ENCODE measurements around the gene PARS2. TPM values are rescaled to one million over a fixed set of nuclear protein-coding genes. Genes with fewer than 3 reads are reported as not detected.
"Not testable (repeated sequence)": the region's sequence is repeated elsewhere in the genome, so short reads cannot be mapped to it uniquely, and the experiment has no call there.

PARS2 gene
- total RNA-seq, 2 experiments from 2014 or later: 4.2 TPM

GRCh38 chr1:54782588-54782987 lies 18.3 kb upstream of the PARS2 start:
- Mint-ChIP-seq H3K9me3 (ENCODE audit: insufficient read depth) (no peaks in the 10 kb centered on the region), H3K4me3 (no peak overlapping the region), H3K27me3 (ENCODE audit: low read depth) (no peaks in the 10 kb centered on the region), H3K36me3 (ENCODE audit: low read depth) (no peaks in the 10 kb centered on the region), H3K4me1 (ENCODE audit: low read depth) (peaks cover 4% of the 10 kb centered on the region), H3K27ac (no peak overlapping the region)
- DNase-seq: no peak
- POLR2A ChIA-PET: no interaction called here
- CTCF ChIA-PET: interaction anchor here (1.0 to 1.3 kb wide), 2 partner anchors 11 to 111 kb away, joined by 3 to 4 read pairs; no protein-coding TSS in a partner anchor
- ATAC-seq: no peak

GRCh38 chr1:54782156-54782555 lies 17.8 kb upstream of the PARS2 start:
- peaks cover 4% of the 10 kb centered on the region for H3K4me1 Mint-ChIP-seq (ENCODE audit: low read depth)
- no peaks in the 10 kb centered on the region for H3K36me3 Mint-ChIP-seq (ENCODE audit: low read depth)
- H3K4me3 Mint-ChIP-seq: no peak overlapping the region
- H3K27me3 Mint-ChIP-seq (ENCODE audit: low read depth): no peaks in the 10 kb centered on the region
- DNase-seq: no peak
- ATAC-seq: no peak
- CTCF ChIA-PET: no interaction called here
- no peaks in the 10 kb centered on the region for H3K9me3 Mint-ChIP-seq (ENCODE audit: insufficient read depth)
- POLR2A ChIA-PET: no interaction called here
- no peak overlapping the region for H3K27ac Mint-ChIP-seq

GRCh38 chr1:54781023-54781723 lies 16.9 kb upstream of the PARS2 start:
- Mint-ChIP-seq H3K4me1 (ENCODE audit: low read depth) (peaks cover 4% of the 10 kb centered on the region), H3K36me3 (ENCODE audit: low read depth) (no peaks in the 10 kb centered on the region), H3K27ac (no peak overlapping the region), H3K27me3 (ENCODE audit: low read depth) (no peaks in the 10 kb centered on the region), H3K9me3 (ENCODE audit: insufficient read depth) (no peaks in the 10 kb centered on the region), H3K4me3 (no peak overlapping the region)
- CTCF ChIA-PET: no interaction called here
- POLR2A ChIA-PET: no interaction called here
- DNase-seq (no peak), ATAC-seq (no peak)

GRCh38 chr1:54777431-54777830 lies 13.1 kb upstream of the PARS2 start:
- no peaks in the 10 kb centered on the region for H3K9me3 Mint-ChIP-seq (ENCODE audit: insufficient read depth)
- ChIA-PET CTCF (interaction anchor here (1.6 kb wide), 1 partner anchor 23 kb away, joined by 4 read pairs; no protein-coding TSS in a partner anchor), POLR2A (no interaction called here)
- no peak overlapping the region for H3K27ac Mint-ChIP-seq
- DNase-seq: no peak
- no peak for ATAC-seq
- H3K36me3 Mint-ChIP-seq (ENCODE audit: low read depth): no peaks in the 10 kb centered on the region
- no peaks in the 10 kb centered on the region for H3K27me3 Mint-ChIP-seq (ENCODE audit: low read depth)
- peaks cover 4% of the 10 kb centered on the region for H3K4me1 Mint-ChIP-seq (ENCODE audit: low read depth)
- H3K4me3 Mint-ChIP-seq: no peak overlapping the region

GRCh38 chr1:54777011-54777410 lies 12.7 kb upstream of the PARS2 start:
- CTCF ChIA-PET: interaction anchor here (1.6 kb wide), 1 partner anchor 24 kb away, joined by 4 read pairs; no protein-coding TSS in a partner anchor

GRCh38 chr1:54775828-54776721 lies 11.8 kb upstream of the PARS2 start:
- not testable (repeated sequence) for DNase-seq; H3K4me1 Mint-ChIP-seq (ENCODE audit: low read depth)
- CTCF ChIA-PET: interaction anchor here (1.0 to 1.6 kb wide), 2 partner anchors 25 kb away, joined by 3 to 4 read pairs; no protein-coding TSS in a partner anchor

More at GRCh38 chr1:54777011-54777410, 12.7 kb upstream of the PARS2 start:
- POLR2A ChIA-PET: no interaction called here
- no peaks in the 10 kb centered on the region for H3K9me3 Mint-ChIP-seq (ENCODE audit: insufficient read depth)
- H3K27me3 Mint-ChIP-seq (ENCODE audit: low read depth): no peaks in the 10 kb centered on the region
- H3K4me1 Mint-ChIP-seq (ENCODE audit: low read depth): peaks cover 4% of the 10 kb centered on the region
- ATAC-seq (no peak), DNase-seq (no peak)
- H3K36me3 Mint-ChIP-seq (ENCODE audit: low read depth): no peaks in the 10 kb centered on the region
- H3K27ac Mint-ChIP-seq: no peak overlapping the region
- no peak overlapping the region for H3K4me3 Mint-ChIP-seq

GRCh38 chr1:54774820-54775498 lies 10.6 kb upstream of the PARS2 start:
- peaks cover 4% of the 10 kb centered on the region for H3K4me1 Mint-ChIP-seq (ENCODE audit: low read depth)
- H3K27ac Mint-ChIP-seq: no peak overlapping the region
- CTCF ChIA-PET: interaction anchor here (1.0 kb wide), 1 partner anchor 26 kb away, joined by 3 read pairs; no protein-coding TSS in a partner anchor
- DNase-seq: no peak
- no peaks in the 10 kb centered on the region for H3K9me3 Mint-ChIP-seq (ENCODE audit: insufficient read depth)
- POLR2A ChIA-PET: no interaction called here
- no peaks in the 10 kb centered on the region for H3K27me3 Mint-ChIP-seq (ENCODE audit: low read depth)
- no peak for ATAC-seq
- H3K4me3 Mint-ChIP-seq: no peak overlapping the region
- no peaks in the 10 kb centered on the region for H3K36me3 Mint-ChIP-seq (ENCODE audit: low read depth)

More at GRCh38 chr1:54775828-54776721, 11.8 kb upstream of the PARS2 start:
- ATAC-seq; H3K27ac Mint-ChIP-seq; H3K36me3 Mint-ChIP-seq (ENCODE audit: low read depth); H3K9me3 Mint-ChIP-seq (ENCODE audit: insufficient read depth); H3K4me3 Mint-ChIP-seq; POLR2A ChIA-PET; H3K27me3 Mint-ChIP-seq (ENCODE audit: low read depth): not testable (repeated sequence)

GRCh38 chr1:54772951-54773350 lies 8.6 kb upstream of the PARS2 start:
- no peak for ATAC-seq
- POLR2A ChIA-PET: no interaction called here
- Mint-ChIP-seq H3K4me1 (ENCODE audit: low read depth) (no peaks in the 10 kb centered on the region), H3K4me3 (no peak overlapping the region), H3K9me3 (ENCODE audit: insufficient read depth) (no peaks in the 10 kb centered on the region), H3K27ac (no peak overlapping the region), H3K36me3 (ENCODE audit: low read depth) (no peaks in the 10 kb centered on the region), H3K27me3 (ENCODE audit: low read depth) (no peaks in the 10 kb centered on the region)
- CTCF ChIA-PET: no interaction called here
- DNase-seq: no peak

GRCh38 chr1:54768093-54768492 lies 3.8 kb upstream of the PARS2 start:
- Mint-ChIP-seq H3K27me3 (ENCODE audit: low read depth) (no peaks in the 10 kb centered on the region), H3K4me1 (ENCODE audit: low read depth) (peaks cover 15% of the 10 kb centered on the region), H3K27ac (no peak overlapping the region), H3K4me3 (no peak overlapping the region), H3K9me3 (ENCODE audit: insufficient read depth) (no peaks in the 10 kb centered on the region), H3K36me3 (ENCODE audit: low read depth) (no peaks in the 10 kb centered on the region)
- ATAC-seq (no peak), DNase-seq (no peak)
- CTCF ChIA-PET: interaction anchor here (5.3 kb wide), 1 partner anchor 33 kb away, joined by 31 read pairs; the partner anchor contains the start of gene TTC22
- POLR2A ChIA-PET: no interaction called here

- Mint-ChIP-seq H3K4me3 (no peak overlapping the region), H3K4me1 (ENCODE audit: low read depth) (peaks cover 18% of the 10 kb centered on the region), H3K9me3 (ENCODE audit: insufficient read depth) (no peaks in the 10 kb centered on the region), H3K27ac (no peak overlapping the region), H3K27me3 (ENCODE audit: low read depth) (no peaks in the 10 kb centered on the region), H3K36me3 (ENCODE audit: low read depth) (no peaks in the 10 kb centered on the region)
- DNase-seq (no peak), ATAC-seq (no peak)
- ChIA-PET POLR2A (no interaction called here), CTCF (interaction anchor here (0.6 to 5.3 kb wide), 2 partner anchors 33 to 229 kb away, joined by 3 to 31 read pairs; partner anchors contain the start of gene TTC22)
Observed at GRCh38 chr1:54767526-54767925, 3.2 kb upstream of the PARS2 start.

- Mint-ChIP-seq H3K9me3 (ENCODE audit: insufficient read depth) (no peaks in the 10 kb centered on the region), H3K27me3 (ENCODE audit: low read depth) (no peaks in the 10 kb centered on the region), H3K27ac (no peak overlapping the region), H3K4me1 (ENCODE audit: low read depth) (peaks cover 18% of the 10 kb centered on the region), H3K4me3 (no peak overlapping the region), H3K36me3 (ENCODE audit: low read depth) (no peaks in the 10 kb centered on the region)
- no peak for ATAC-seq
- ChIA-PET POLR2A (no interaction called here), CTCF (interaction anchor here (1.2 to 5.3 kb wide), 2 partner anchors 34 to 40 kb away, joined by 4 to 31 read pairs; partner anchors contain the start of gene TTC22)
- no peak for DNase-seq
Observed at GRCh38 chr1:54766726-54767125, 2.4 kb upstream of the PARS2 start.

Data from activated CD8-positive, alpha-beta T cell treated with anti-CD3 and anti-CD28 coated beads, Interleukin-2, amount 10 ng/mL, durations not matched to agents 7 days and 5 days (primary cell).